Measurements from ENCODE around the gene CLEC19A.

Gene CLEC19A

GRCh38 chr16:19285431-19285830 lies at the start of gene CLEC19A:
TSS of gene CLEC19A (plus strand) at chr16:19285731. CDS start at chr16:19285852, 121 bp downstream.
- DNase-seq (ENCODE audit: low read depth), result no peak

DNA sequence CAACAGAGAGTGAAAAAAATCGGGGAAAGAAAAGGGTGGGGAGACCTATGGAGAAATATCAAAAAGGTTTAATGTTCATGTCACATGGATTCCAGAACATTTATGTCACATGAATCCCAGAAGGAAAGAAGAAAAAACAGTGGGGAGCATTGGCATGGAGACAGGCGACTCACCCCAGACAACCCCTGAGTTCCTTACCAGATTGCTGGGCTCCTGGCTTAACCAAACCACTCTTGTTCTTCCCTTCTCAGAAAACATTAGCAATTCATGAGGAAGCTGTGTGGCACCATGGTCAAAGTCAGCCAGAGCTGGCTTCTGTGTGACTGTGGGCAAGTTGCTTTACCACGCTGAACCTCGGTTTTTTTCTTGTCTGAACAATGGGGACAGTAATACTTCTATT lies 49.6 kb upstream of the CLEC19A start:
- DNase-seq (ENCODE audit: low read depth), result no peak

DNA sequence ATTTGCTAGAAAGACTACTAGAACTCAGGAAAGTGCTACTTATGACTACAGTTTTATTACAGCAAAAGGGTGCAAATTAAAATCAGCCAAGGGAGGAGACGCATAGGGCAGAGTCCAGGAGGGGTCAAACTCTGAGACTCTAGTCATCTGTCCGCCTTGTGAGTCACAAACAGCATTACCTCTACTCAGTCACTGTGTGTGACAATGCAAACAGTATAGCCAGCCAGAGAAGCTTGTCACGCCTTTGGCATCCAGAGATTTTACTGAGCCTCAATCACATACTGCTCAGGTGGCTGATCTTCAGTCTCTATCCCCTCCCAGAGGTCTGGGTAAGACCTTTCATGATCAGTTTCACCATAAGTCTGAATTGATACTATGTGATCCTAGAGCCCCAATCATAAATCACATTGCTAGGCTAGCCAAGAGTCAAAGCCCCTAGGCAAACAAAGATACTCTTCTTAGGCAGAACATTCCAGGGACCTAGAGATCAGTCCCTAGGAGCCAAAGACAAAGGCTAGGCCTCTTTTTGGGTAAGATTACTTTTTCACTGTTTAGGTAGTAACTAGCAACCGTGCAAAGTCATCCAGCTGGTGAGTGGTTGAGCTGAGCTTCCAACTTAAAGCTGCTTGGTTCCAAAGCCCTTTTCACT lies 48.8 kb upstream of the CLEC19A start:
- no peak for DNase-seq (ENCODE audit: low read depth)

- no peak for DNase-seq (ENCODE audit: low read depth)
Observed at GRCh38 chr16:19238406-19238805, 47.1 kb upstream of the CLEC19A start.

DNA sequence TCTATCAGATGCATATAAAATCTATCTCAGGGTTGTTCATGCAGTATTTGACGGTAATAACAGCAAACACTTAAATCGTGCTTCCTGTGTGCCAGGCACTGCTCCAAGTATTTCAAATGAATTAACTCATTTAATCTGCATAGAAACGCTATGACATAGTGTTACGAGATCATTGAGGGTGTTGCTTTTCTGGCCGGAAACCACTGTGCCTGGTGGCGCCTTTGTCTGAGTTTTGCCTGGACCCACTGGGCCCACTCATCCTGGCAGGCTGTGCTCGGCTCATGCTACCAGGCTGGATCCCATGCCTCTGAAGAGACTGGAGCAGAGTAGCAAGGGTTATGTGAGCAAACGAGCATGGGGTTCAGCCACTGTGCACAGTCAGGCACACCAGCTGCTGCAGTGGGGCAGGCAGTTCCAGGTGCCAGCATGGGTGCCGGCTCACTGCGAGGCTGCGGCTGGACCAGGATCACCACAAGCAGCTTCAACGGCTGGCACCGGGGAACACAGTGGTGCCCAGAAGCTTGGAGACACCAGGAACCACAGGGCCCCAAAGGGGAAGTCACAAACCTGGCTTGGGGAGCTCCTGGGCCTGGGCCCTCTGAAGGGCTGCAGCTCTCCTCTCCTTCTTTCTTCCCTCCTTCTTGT lies 45.9 kb upstream of the CLEC19A start:
- DNase-seq (ENCODE audit: low read depth), result no peak

DNA sequence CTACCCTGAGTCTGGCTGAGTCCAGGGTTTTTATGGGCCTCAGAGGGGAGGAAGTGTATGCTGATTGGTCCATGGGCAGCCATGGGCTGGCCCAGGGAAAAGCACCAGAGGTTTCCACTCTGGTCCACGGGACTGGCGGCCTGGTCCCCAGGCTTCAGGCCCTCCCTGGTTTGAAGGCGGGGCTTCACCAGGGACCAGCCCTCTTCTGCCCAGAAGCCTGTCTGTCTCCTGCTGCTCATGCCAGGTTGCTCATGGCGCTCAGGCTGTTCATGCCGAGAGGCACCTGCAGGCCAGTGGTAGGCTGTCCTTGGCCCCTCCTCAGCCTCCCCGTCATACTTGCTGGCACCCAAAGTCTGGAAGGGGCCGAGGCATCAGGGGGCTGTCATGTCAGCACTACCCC lies 45.0 kb upstream of the CLEC19A start:
- DNase-seq (ENCODE audit: low read depth), result no peak

- no peak for DNase-seq (ENCODE audit: low read depth)
Observed at GRCh38 chr16:19241512-19241911, 44.0 kb upstream of the CLEC19A start.

- no peak for DNase-seq (ENCODE audit: low read depth)
Observed at GRCh38 chr16:19242186-19242585, 43.3 kb upstream of the CLEC19A start.

DNA sequence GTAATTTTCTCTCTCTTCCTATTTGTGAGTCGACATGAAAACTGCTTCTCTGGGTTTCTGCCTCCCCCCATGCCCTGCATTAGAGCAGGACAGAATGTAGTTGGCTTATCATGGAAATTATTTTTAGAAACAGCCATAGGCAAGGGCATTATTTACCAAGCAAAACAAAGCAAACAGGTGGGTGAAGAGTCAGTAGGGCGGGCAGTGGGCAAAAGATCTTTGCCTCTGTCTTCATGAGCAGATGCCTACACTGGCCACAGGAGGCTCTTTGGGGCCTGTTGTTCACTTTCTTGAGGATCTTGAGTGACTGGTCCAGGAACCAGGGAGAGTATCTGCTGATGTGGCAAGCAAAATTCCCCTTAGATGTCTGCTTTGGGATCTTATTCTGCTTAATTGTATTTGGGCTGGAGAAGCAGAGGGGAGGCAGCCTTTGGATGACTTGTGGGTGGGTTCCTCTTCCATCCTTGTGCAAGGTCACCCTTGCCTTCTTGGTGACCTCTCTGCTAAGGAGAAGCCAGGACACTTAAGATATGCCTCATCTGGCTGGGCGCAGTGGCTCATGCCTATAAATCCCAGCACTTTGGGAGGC lies 42.5 kb upstream of the CLEC19A start:
- DNase-seq (ENCODE audit: low read depth), result no peak

- DNase-seq (ENCODE audit: low read depth), result no peak
Observed at GRCh38 chr16:19245326-19245925, 40.1 kb upstream of the CLEC19A start.

DNA sequence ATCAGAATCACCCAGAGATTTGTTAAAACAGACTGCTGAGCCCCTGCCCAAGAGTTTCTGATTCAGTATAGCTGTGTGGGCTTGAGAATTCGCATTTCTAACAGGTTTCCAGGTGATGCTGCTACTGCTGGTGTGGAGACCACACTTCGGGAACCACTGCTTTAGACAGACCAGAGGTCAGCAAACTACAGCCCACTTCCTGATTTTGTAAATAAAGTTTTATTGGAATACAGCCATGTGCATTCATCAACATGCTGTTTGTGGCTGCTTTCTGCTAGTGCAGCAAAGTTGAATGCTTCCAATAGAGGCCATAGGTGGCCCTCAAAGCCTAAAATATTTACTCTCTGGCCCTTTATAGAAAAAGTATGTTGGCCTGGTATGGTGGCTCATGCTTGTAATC lies 32.6 kb upstream of the CLEC19A start:
- no peak for DNase-seq (ENCODE audit: low read depth)

DNA sequence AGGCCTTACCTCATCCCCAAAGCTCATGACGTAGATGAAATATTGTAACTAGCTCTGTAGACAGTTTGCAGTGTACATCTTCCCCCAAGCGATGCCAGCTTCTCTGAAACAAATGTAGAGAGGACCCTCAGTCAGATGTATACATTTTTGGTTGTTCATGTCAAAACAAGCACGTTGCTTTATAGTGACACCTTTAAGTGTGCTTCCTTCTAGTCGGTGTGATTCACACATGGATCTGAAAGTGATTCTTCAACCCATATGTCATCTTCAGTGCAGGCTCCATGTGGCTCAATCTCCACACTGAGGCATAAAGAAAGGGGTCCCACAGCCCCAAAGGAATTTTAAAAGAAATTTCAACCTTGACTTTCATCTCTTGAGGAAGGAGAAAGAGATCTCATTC lies 30.9 kb upstream of the CLEC19A start:
- DNase-seq (ENCODE audit: low read depth), result no peak

GRCh38 chr16:19264123-19264673 lies 21.3 kb upstream of the CLEC19A start:
- DNase-seq (ENCODE audit: low read depth), result no peak

- no peak for DNase-seq (ENCODE audit: low read depth)
Observed at GRCh38 chr16:19265380-19265930, 20.1 kb upstream of the CLEC19A start.

DNA sequence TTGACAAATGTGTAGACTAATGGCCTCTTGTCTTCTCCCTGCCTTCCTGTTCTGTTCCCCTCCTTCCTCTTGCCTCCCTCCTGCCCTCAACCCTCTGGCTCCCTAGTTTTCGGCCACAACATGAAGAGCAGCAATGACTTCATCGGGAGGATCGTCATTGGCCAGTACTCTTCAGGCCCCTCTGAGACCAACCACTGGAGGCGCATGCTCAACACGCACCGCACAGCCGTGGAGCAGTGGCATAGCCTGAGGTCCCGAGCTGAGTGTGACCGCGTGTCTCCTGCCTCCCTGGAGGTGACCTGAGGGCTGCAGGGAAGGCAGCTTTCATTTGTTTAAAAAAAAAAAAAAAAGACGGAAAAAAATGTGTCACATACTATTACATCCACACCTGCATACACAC lies 18.8 kb upstream of the CLEC19A start:
- no peak for DNase-seq (ENCODE audit: low read depth)

DNA sequence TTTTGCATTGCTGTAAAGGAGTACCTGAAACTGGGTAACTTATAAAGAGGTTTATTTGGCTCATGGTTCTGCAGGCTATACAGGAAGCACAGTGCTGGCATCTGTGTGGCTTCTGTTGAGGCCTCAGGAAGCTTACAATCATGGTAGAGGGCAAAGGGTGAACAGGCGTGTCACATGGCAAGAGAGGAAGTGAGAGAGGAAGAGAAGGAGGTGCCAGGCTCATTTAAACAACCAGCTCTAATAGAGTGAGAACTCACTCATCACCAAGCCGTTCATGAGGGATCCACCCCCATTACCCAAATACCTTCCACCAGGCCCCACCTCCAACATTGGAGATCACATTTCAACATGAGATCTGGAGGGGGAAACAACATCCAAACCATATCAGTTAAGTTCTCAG lies 16.4 kb upstream of the CLEC19A start:
- no peak for DNase-seq (ENCODE audit: low read depth)

- DNase-seq (ENCODE audit: low read depth), result no peak
Observed at GRCh38 chr16:19274165-19274797, 11.2 kb upstream of the CLEC19A start.

GRCh38 chr16:19278403-19278802 lies 7.1 kb upstream of the CLEC19A start:
- no peak for DNase-seq (ENCODE audit: low read depth)

DNA sequence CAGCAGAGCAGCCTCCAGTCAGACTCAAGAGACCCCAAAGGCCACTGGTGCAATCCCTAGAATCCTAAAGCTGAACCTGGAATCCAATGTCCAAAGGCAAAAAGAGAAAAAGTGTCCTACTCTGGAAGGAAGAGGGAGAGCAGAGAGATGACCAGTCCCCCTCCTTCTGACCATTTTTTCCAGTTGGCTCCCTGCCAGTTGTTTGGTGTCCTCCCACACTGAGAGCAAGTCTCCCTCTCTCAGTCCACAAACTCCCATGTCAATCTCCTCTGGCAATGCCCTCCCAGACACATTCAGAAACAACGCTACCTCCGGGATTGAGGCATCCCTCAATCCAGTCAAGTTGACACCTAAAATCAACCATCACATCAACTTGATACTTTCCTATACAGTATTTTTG lies 4.3 kb upstream of the CLEC19A start:
- DNase-seq (ENCODE audit: low read depth), result no peak

GRCh38 chr16:19282101-19282500 lies 3.4 kb upstream of the CLEC19A start:
- DNase-seq (ENCODE audit: low read depth), result no peak

- DNase-seq (ENCODE audit: low read depth), result no peak
Observed at GRCh38 chr16:19283637-19284036, 1.9 kb upstream of the CLEC19A start.

DNA sequence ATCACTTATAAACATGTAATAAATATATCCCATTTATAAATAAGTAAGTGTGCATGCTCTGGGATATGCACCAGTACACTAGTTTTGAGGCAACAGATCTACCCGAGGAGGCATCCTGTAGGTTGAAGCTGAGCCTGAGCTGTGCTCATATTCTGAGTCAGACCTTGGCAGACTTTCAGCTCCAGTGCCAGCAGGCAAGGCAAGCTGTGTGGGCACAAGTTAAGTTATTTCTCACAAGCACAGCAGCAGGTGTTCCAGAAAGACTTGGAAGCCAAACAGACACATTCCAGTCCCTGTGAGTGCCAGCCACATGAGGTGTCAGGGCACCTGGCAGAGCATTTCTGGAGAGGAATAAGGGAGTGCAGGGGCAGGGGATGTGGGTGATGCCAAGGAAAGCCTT lies 1.3 kb upstream of the CLEC19A start:
- no peak for DNase-seq (ENCODE audit: low read depth)

All from stimulated activated CD8-positive, alpha-beta memory T cell treated with anti-CD3 and anti-CD28 coated beads, Interleukin-4, amount 100 ng/mL, for 24 hours (primary cell).